ENCODE data around the gene NEMP1.
"Not testable (repeated sequence)": the region's sequence is repeated elsewhere in the genome, so short reads cannot be mapped to it uniquely, and the experiment has no call there.

NEMP1 gene, protein sequence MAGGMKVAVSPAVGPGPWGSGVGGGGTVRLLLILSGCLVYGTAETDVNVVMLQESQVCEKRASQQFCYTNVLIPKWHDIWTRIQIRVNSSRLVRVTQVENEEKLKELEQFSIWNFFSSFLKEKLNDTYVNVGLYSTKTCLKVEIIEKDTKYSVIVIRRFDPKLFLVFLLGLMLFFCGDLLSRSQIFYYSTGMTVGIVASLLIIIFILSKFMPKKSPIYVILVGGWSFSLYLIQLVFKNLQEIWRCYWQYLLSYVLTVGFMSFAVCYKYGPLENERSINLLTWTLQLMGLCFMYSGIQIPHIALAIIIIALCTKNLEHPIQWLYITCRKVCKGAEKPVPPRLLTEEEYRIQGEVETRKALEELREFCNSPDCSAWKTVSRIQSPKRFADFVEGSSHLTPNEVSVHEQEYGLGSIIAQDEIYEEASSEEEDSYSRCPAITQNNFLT

DNA sequence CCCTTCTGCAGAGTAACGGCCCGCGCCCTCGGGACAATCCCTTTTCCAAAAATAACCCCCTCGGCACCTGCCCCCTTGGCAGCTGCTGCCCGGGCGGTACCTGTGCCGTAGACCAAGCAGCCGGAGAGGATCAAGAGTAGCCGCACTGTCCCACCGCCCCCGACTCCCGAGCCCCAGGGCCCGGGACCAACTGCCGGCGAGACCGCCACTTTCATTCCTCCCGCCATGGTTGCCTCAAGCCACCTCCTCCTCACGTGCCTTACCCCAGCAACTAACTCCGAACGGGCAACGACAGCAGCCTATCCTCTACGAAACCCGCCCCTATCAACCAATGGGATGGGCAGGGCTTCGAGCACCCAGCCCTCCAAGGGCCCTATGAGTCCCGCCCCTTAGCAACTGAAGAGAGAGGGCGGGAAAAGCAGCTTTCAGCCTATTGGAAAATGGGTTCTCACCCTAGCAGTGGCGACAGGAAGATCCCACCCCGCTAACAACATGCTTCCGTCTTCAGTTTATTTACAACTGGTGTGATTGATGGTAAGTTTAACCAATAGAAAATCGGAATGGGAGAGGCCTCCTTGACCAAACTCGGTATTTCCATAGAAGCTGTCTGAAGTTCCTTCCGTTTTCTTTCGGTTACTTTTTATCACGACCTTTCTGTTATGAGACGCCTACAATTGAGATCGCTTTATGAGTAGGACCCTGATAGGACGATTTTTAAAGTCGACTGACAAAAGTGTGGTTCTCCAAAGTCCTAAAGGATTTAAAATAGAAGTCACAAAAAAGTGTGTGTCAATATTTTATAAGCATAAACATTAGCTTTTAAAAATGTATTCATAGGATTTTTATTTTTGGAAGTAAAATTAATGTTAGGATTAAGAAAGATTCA, at the start of gene NEMP1:
NEMP1 (minus strand) TSS at position 273 of the 886 bp plus-strand sequence; CDS start at position 227, 46 bp downstream.
- DNase-seq: peak; percentile 97

DNA sequence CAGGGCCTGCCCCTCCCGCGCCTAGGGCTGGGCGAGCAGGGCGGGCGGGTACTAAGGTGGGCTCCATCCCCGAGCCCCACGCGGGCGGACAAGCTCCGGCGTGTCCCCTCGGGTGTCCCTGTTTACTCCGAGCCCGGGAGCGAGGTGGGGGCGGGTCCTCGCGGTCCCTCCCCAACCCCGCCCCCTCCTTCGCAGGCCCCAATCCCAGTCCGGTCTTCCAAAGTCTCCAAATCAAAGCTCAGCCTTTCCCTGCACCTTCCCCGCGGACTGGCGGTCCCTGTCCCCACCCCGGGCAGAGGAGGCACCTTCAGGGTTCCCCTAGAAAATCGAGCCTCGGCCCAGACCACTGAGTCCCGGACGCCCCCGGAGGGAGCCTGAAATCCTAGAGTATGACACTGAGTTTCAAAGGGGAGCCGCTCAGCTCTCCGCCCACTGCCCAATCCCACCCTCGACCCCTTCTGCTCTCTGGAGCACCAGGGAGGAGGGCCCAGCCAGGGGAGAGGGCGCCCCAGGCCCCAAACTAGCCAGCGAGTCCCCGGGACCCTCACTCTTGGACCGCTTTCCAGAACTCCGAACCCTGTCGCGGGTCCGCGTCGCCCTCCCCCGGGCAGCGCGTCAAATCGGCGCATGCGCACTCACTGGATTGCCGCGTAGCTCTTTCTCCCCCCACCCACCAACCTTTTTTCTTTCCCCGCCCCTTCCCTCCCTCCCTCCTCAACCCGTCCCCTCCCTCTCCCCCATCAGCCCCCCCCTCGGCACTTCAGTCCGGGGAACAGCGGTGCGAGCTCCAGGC, 49.3 kb upstream of the NEMP1 start, which contains the start of gene LRP1:
LRP1 (plus strand) TSS at position 758 of the 793 bp plus-strand sequence. CDS start 482 bp downstream, outside the sequence.
- peak; percentile 73 for DNase-seq

DNA sequence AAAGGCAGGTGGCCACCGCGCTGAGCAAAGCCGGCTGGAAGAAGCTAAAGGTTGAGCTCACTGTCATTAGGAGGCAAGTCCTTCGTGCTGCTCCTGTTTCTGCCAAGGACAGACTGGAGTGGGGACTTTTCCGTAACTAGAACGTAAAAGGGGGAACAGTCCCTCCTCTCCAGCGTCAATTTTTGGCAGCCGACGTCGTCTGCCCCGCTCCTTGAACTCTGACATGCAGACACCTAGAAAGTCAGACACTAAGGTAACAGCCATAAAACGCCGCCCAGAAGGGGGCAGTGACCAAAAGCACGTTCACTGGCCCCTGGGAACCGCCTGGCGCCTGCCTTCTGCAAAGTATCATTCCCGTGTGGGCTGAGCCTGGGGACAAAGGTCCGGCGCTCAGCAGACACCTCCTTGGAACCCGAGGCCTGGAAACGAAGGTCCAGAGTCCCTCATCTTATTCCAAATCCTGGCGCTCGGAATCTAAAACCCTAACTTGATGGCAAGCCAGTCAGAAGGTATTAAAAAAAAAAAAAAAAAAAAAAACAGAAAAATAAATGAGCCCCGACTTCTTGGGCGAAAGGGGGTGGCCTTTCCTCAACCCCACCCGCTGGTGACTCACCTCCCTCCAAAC, 48.6 kb upstream of the NEMP1 start:
- DNase-seq: peak; percentile 42

DNA sequence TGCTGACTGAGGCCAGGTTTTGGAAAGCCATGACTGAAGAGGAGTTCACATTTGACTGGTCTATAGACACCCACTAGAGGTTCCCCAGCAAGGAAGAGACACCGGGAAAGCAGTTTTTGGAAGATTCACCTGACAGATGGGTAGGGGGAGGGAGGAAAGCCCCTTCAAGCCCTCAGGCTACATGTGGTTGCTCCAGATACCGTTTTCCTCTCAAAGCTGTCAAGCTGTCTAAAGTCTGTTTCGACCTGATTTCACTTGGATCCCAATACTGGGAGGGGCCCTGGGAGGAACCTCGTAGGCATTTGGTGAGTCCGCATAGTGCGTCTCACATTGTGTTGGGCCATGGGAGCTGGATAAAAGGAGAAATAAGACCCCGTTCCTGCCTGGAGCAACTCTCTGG, 48.0 kb upstream of the NEMP1 start:
- no peak for DNase-seq

DNA sequence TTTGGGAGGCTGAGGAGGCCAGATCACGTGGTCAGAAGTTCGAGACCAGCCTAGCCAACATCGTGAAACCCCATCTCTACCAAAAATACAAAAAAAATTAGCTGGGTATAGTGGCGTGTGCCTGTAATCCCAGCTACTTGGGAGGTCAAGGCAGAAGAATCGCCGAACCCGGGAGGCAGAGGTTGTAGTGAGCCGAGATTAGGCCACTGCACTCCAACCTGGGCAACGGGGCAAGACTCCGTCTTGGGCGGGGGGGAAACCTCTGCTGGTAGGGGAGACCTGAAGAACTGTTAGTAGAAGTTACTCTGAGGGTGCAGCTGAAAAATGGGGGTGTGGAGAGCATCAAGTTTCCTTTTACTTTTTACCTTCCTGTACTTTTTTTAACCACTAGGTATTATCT, 47.5 kb upstream of the NEMP1 start:
- DNase-seq: no peak

DNA sequence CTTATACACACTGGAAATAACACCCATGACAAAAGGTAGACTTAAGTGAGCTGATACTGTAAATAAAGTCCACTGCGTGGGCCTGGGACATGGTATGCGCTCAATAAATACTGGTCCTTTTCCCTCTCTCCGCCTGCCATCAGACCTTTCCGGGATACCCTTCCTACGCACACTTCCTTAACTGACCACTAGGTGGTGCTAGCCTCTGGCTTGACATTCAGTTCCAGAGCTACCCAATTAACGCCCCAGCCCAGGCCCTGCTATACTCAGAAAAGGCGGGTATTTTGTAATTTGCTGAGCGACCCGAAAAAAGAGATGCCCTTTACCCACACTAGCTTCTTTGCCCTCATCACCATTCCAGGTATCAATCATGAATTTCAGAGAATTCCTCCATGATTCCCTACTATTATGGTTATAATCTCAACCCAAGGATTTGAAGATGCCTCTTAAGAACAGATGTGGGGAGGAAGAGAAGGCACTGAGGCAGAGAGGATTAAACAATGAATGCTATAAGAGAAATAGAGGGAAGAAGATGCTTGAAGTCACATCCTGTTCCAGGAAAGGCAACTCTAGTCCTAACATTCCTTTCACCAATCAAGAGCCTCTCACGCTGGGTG, 45.8 kb upstream of the NEMP1 start:
- peak; percentile 72 for DNase-seq

DNA sequence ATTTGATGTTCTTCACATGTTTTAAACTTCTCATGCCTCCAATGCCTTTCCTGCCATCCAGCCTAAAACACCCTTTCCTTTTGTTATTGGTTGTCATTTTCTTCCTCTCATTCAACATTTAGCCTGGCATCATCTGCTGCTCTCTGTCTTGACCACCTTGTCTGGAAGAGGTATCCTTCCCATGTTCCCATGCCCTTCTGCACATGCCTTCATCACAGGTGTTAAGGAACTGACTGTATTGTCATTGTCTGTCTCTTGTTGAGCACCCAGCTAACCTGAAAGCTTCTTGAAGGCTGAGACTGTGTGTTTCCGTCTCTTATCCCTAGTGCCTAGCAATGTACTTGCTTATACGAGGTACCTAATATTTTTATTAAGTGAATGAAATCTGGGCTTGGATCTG, 45.2 kb upstream of the NEMP1 start:
- no peak for DNase-seq

DNA sequence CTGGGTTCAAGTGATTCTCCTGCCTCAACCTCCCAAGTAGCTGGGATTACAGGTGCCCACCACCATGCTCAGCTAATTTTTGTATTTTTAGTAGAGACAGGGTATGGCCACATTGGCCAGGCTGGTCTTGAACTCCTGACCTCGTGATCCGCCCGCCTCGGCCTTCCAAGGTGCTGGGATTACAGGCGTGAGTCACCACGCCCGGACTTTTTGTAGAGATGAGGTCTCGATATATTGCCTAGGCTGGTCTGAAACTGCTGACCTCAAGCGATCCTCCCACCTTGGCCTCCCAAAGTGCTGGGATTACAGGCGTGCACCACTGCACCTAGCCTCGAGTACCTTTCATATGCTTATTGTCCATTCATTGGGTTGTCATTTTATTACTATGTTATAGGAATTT, 42.1 kb upstream of the NEMP1 start:
- DNase-seq: not testable (repeated sequence)

DNA sequence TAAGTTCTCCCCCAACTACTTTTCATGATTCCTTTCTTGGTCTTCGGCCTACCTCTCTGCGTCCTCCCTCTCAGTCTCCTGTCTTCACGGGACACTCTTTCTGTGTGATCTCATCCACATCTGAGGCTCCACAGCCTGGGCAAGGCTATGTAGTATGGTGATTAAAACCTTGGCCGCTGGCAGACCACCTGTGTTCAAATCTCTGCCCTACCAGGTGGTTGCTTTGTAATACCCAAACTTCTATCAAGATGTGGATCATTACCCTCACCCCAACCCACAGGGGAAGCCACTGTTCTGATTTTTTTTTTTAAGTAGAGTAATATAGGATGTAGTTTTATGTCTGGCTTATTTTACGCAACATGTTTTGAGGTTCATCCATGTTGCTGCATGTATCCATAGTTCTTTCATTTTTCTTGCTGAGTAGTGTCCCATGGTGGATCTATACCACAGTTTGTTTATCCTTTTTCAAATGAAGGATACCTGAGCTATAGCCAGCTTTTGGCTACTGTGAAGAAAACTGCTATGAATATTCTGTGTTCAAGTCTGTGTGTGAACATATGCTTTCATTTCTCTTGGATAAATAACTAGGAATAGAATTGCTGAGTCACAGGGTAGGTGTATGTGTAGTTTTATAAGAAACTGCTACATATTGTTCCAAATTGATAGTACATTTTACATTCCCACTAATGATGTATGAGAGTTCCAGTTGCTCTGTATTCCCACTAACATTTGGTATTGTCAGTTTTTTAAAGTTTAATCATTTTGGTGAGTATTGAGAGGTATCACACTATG, 40.9 kb upstream of the NEMP1 start:
- DNase-seq: no peak

DNA sequence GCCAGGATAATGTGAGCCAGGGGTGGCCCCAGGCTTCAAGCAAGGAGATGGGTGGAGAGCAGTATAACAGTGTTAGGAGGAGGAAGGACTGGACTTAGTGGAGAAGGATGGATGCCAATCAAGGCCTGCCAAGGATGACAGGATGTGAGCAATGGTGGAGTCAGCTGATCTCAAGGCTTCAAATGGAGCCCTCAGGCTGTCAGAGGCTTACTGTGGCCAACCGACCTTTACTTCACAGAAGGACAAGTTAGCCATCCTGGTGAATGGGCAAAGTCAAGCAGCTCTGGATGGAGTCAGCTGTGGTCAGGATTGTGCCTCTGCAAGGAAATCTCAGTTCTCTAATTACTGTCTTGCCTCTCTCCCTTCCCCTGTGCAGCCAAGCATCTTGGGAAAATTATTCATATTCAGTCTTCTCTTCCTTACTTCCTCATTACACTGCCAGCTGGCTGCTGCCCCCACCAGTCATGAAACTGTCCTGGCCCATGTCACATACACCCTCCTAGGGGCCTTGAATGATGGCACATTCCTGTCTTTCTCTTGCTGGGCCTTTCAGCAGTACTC, 40.2 kb upstream of the NEMP1 start:
- DNase-seq: no peak

DNA sequence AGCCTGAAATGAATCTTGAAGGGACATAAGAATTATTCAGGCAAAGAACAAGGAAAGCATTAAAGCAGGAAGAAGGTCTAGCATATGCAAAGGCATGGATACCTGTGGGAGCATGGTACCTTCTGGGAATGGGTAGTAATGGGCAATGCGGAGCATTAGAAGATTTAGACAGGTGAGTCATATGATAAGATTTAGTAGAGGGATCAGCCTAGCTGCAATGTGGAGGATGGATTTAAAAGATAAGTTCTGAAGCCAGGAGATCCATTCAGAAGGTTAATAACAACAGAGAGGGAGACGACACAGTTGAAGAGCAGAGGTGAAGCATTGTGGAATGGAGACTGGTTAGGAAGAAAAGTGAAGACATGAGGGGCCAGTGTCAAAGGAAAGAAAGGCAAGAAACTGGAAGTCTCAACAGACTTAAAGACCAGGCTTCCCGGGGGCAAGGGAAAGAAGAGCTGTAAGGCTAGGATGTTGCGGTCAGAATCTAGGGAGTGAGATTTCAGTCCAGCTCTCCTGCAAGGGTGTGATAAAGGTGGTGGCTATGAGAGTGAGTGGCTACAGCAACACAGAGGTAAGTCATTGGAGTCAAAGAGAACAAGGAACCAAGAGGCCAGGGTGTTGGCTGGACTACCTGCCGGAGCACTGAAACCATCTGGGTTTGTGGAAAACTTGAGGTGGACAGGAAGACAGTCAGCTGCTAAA, 38.1 kb upstream of the NEMP1 start:
- DNase-seq: no peak

DNA sequence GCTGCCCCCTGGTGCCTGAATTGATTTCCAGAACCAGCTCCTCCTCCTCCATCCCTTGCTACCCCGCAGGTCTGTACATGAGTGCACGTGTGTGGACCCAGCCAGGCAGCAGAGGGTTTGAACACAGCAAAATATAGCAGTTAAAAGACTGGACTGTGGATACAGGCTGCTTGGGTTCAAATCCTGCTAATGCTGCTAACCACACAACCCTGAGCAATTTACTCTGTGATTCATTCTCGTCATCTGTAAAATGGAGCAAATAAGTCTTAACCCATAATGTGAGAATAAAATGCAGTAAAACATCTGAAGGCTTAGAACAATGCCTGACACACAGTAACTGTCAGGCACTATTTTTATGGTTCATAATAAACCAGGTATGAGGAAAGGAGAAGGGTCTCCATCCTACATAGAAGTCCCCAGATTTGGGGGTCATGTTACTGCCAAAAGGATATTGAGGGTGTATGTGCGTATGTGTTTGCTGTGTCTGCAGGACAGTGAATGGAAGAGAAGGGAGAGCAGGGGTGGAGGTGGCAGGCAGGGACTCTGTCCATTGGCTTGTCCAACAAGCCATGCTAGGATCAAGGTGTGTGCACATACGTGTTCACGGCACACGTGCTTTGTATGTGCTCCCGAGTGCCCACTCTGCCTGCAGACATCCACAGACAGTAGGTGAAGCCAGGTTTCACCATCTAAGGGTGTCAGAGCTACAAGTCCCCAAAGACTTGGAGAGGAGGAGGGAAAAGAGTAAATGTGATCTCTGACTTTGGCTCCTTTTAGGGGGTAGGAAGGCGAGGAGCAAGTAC, 34.1 kb upstream of the NEMP1 start:
- DNase-seq: no peak

DNA sequence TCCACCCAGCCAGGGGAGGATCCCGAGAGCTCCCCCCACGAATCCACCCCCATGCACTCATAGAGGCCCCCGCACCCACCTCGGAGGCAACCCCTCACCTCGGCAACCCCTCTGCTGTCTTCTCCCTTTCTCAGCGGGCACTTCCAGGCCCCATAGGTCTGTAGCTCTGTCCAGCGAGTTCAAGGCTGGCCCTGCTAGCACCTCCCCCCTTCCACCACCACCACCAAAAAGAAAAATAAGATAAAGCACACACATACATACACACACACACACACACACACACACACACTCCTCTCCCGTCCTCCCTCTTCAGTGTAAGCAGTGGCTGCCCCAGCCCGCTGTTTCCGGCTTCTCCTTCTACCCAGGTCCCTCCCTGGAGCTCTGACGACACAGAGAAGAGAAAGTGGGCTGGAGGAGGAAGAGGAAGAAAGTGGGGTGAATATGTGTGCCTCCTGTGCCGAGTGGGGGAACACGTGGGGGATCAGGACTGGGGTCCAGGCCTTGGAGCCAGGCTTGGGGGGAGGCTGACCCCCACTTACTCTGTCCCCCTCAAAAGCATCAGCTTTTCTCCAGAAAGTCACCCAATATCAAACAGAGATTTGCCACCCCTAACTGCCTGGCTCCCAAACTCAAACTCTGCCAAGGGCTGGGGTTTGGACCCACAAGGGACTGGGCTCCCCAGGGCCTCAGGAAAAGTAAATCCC, 32.6 kb upstream of the NEMP1 start, which contains the start of gene STAT6:
STAT6 (minus strand) TSS at position 332 of the 704 bp plus-strand sequence. CDS start 3,084 bp downstream, outside the sequence.
- peak; percentile 80 for DNase-seq

DNA sequence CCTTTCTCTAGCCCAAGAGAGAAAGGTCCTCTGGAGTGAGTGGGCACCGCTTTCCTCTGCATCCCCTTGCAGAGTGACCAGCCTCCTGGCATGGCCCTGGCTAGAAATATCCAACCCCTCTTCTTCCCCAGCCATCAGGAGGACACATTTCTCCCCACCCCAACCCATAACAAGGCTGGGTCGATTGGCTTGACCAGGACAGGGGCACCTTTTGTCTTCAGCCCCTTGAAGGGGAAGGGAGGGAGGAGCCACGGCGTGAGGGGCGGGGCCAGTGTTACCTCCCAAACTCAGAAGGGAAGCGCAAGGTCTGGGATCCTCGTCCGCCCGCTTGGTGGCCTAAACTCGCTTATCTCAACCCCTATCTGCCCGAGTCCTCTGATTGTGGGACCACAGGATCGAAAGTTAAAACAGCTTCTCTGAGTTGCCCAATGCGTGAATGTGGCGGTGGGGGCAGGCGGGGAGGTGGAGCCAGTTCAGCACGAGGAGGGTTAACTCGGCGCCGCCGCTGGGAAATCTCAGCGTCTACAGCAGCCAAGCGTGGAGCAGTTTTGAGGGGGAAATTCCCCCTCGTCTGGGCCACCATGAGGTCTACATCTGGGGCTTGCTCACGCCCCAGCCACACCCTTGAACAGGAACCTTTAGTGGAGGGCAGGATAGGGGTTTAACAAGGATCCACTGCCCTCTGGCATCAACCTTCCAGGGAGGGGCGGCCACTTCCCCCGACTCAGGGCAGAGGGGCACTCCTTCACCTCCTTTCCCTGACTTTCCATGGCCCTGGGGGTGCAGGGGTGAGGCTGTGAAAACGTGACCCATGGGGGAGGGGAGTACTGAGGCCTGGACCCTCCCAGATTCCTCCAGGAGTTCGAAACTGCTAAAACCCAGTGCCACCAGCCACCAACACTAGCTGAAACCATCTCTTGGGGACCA, 31.8 kb upstream of the NEMP1 start:
- peak; percentile 75 for DNase-seq

DNA sequence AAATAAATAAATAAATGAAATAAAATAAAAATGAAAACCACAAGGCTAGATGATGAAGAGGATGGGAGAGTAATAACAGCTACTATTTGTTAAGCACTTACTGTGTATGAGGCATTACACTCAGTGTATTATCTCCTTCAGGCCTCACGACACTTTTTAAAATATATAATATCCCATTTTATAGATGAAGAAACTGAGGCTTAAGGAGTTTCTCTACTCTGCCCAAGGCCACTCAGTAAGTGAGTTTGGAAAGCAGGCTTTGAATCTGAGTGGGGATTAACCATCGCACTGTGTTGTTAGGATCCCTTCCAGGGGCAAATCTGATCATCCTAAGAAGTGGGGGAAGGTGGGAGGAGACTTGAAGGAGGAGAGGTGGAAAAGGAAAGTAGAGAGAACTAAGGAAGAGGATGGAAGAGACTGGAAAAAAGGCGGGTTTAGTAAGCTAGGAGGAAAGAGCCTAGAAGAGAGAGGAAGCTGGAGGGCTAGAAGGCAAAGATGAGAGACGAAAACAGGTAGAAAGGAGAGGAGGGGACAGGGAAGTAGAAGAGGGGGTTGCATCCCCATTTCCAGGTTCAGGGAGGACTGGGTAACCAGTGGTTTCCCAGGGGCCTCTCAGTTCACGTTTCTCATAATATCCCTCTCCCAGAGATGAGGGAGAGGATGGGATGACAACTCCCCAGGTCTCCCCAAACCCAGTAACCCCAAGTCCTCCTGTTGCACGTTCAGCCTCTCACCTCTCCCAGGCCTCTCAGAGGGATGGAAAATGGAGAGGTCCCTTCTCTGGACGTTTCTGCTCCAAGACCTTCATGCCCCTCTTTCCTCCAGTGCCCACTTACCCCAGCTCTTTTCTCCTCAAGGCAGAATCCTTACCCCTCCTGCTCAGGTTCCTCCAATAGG, 30.9 kb upstream of the NEMP1 start:
- DNase-seq: no peak
